HG03039 (cell line): ENCODE results near the gene DLG2.

Experiments
- ATAC-seq: cut with Tn5 transposase; IDR thresholded peaks from one replicate; pipeline ENCODE4 v1.9.1; 2021; ENCODE audit warnings: mild to moderate bottlenecking, moderate library complexity; ENCODE audit not compliant: unreplicated experiment

The DLG2 gene

GRCh38 chr11:83645561-83645960, 1981.6 kb downstream of the DLG2 start:
- no peak for ATAC-seq

GRCh38 chr11:83643115-83643514, 1984.0 kb downstream of the DLG2 start:
- no peak for ATAC-seq

GRCh38 chr11:83642500-83642899, 1984.6 kb downstream of the DLG2 start:
- no peak for ATAC-seq

- ATAC-seq: no peak
These were observed 1985.6 kb downstream of the DLG2 start for GRCh38 chr11:83641511-83641910.

GRCh38 chr11:83639995-83640758, 1987.0 kb downstream of the DLG2 start:
- ATAC-seq: no peak

GRCh38 chr11:83635166-83635565, 1992.0 kb downstream of the DLG2 start:
- no peak for ATAC-seq

- ATAC-seq: no peak
These were observed 1996.9 kb downstream of the DLG2 start for GRCh38 chr11:83630211-83630610.

GRCh38 chr11:83629775-83630174, 1997.4 kb downstream of the DLG2 start:
- no peak for ATAC-seq

- ATAC-seq: no peak
These were observed 1998.4 kb downstream of the DLG2 start for GRCh38 chr11:83628622-83629355.

- no peak for ATAC-seq
These were observed 2001.8 kb downstream of the DLG2 start for GRCh38 chr11:83625336-83625735.

GRCh38 chr11:83617671-83618070, 2009.5 kb downstream of the DLG2 start:
- ATAC-seq: no peak

- peak; percentile 23 for ATAC-seq
These were observed 2013.4 kb downstream of the DLG2 start for GRCh38 chr11:83613767-83614121.

GRCh38 chr11:83612891-83613766, 2014.0 kb downstream of the DLG2 start:
- peak; percentile 82 for ATAC-seq

- ATAC-seq: no peak
These were observed 2015.5 kb downstream of the DLG2 start for GRCh38 chr11:83611600-83611999.

GRCh38 chr11:83611031-83611430, 2016.1 kb downstream of the DLG2 start:
- ATAC-seq: no peak

- ATAC-seq: no peak
These were observed 2018.0 kb downstream of the DLG2 start for GRCh38 chr11:83609191-83609590.

- no peak for ATAC-seq
These were observed 2018.6 kb downstream of the DLG2 start for GRCh38 chr11:83608571-83608970.

GRCh38 chr11:83601914-83602527, 2025.1 kb downstream of the DLG2 start:
- no peak for ATAC-seq

- no peak for ATAC-seq
These were observed 2025.8 kb downstream of the DLG2 start for GRCh38 chr11:83601201-83601913.

- ATAC-seq: no peak
These were observed 2026.5 kb downstream of the DLG2 start for GRCh38 chr11:83600661-83601060.
